HG03066 (cell line): ENCODE data around the gene SOX18.
"Not testable (repeated sequence)": the region's sequence is repeated elsewhere in the genome, so short reads cannot be mapped to it uniquely, and the experiment has no call there.

Source experiments
- ATAC-seq: cut with Tn5 transposase; IDR thresholded peaks from one replicate; pipeline ENCODE4 v1.9.1; 2021; ENCODE audit warnings: low read depth; ENCODE audit not compliant: unreplicated experiment

Gene SOX18

DNA sequence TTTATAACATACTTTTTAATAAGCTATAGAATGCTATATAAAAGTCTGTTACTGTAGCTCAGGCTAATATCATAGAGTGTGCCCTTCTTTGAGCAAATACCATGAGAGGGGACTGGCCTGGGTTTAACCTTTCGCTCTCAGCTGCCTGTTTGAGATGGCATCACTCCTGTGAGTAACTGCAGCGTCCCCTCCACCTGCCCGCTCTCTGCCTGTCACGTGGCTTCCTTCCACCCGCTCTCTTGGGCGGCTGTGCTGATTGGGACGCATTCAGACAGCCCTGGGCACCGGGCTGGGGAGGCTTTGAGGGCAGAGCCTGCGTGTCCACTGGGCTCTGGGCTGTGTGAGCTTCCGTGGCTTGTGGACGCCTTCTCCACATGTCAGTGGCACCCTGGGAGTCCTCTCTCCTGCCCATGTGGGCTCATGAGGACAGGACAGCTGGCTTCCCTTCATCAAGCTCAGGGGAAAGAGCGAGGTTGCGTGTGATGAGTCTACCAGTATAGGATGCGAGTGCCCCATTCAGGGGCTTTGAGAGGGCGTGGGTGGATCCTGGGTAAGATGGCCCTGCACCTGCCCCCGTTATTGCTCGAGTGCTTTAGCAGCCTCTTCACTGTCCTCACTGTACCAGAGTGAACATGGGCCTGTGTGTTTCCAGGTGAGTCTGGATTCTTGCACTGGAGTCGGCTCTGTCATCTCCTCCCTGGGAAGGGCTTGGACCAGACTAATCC, 24.2 kb downstream of the SOX18 start:
- ATAC-seq = no peak

DNA sequence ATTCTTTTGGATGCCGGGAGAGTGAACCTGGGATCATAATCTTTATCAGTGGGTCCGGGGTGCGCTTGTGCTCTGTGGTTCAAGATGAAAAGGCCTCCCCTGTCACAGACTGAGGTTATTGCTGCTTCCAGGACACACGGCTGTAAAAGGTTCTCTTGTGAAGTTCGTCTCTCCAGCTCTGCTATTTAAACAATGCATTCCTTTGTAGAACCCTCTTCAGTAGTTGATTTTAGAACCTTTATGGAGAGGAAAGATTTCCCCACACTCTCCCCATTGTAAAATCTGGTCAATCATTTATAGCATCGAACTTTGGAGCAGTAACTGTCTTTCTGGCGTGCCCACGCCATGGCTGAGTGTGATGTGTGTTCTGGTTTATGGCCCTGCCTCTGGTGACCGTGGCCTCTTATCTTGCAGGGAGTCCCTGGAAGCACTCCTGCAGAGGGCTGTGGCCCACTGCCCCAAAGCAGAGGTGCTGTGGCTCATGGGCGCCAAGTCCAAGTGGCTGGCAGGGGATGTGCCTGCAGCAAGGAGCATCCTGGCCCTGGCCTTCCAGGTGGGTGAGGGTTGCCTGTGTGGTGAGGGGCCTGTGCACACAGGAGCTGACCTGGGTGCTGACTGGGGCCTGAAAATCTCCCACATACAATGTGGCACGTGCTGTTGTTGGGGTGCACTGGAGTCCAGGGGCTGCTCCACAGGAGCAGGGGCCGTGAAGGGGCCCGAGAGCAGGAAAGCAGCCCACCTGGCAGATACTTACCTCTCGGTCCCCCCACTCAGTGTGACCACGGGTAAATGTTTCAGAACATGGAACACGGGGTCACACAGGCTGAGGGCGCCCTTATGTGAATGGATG, 25.1 kb downstream of the SOX18 start:
- ATAC-seq = no peak

DNA sequence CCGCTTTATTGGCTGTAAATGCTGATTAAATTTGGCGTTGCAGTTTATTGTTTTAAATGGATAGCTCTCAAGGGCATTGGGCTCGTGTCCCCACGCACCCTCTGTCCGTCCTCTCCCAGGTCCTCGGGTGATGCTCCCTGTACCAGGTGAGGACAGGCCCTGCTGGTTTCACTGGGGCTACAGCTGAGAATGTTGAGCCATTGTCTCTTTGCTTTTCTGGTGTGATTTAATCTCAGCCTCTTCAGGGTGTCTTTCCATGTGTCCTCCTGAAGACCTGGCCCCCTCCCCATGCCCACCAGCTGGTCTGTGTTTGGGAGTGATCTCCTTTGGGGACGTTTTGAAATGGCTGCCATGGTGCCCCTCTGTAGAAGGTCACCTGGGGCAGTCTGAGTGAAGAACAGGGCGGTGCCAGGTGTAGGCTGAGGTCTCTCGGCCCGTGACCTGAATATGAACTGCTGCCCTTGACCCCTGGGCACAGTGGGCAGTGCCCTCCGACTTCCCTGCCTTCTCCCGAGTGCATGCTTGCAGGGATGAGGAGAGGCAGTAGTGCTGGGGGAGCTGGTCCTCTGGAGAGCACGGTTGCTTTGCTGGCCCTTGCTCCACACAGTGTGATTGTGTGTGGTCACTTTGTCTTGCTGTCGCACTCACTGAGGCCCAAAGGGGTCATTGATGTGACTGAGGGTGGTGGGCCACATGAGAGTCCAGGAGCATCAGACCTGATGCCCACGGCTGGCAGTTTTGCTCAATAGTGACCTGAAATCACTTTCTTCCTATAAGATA, 25.9 kb downstream of the SOX18 start:
- no peak for ATAC-seq

- ATAC-seq = no peak
Measured at GRCh38 chr20:64022671-64023360, 26.6 kb downstream of the SOX18 start.

DNA sequence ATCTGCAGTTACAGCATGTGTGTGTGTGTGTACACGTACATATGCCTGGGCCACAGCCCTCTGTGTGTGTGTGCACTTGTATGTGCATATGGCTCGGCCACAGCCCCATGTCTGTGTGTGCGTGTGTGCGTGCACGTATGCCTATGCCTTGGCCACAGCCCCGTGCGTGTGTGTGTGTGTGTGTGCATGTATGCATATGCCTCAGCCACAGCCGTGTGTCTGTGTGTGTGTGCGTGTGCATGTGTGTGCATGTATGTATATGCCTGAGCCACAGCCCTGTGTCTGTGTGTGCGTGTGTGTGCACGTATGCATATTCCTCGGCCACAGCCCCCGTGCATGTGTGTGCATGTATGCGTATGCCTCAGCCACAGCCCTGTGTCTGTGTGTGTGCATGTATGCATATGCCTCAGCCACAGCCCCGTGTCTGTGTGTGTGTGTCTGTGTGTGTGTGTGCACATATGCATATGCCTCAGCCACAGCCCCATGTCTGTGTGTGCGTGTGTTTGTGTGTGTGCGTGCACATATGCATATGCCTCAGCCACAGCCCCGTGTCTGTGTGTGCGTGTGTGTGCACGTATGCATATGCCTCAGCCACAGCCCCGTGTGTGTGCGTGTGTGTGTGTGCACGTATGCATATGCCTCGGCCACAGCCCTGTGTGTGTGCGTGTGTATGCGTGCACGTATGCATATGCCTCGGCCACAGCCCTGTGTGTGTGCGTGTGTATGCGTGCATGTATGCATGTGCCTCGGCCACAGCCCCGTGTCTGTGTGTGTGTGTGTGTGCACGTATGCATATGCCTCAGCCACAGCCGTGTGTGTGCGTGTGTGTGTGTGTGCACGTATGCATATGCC, 28.1 kb downstream of the SOX18 start:
- no peak for ATAC-seq

- no peak for ATAC-seq
Measured at GRCh38 chr20:64015635-64016034, 33.8 kb downstream of the SOX18 start.

GRCh38 chr20:64012385-64013154, 36.9 kb downstream of the SOX18 start:
- ATAC-seq = not testable (repeated sequence)

- ATAC-seq = no peak
Measured at GRCh38 chr20:64011366-64011779, 38.1 kb downstream of the SOX18 start.

GRCh38 chr20:64010711-64011237, 38.7 kb downstream of the SOX18 start:
- no peak for ATAC-seq

DNA sequence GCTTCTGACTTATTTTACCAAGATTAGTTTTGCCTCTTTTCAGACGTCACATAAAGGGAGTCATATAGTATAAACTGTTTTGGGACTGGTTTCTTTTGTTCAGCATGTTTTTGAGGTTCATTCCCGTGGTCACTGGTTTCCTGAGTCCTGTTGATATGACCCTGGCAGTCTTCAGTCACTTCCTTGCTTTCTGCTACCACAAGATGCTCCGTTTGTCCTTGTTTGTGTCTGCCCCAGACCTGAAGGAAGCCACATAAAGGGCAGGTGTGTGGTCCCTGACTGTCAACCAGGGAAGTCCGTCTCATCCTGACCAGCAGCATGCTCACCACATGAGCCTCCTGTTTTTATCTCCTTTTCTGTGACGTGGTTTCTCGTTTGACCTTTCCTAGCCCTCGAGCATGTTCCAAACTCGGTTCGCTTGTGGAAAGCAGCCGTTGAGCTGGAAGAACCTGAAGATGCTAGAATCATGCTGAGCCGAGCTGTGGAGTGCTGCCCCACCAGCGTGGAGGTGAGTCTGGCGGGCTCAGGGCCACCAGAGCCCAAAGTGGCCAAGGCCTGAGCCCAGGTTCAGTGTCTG, 39.5 kb downstream of the SOX18 start:
- no peak for ATAC-seq

DNA sequence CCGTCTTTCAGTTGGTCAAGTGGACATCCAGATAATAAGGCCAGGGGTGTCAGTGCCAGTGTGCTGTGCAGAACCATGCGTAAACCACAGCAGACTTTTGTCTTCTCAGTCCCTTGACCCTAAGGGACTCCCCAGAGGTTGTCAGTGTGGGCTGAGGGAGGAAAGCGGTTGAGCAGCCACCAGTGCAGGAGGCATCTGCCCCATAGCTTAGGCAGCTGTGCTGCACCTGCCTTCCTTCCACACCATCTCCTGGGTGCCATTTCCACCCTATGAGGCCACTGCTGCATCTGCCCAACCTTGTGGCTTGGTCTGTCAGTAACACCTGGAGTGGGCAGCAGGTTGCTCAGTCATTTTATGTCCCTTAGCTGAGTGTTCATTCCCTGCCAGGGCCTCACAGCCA, 42.5 kb downstream of the SOX18 start:
- ATAC-seq = no peak

- ATAC-seq = no peak
Measured at GRCh38 chr20:64006490-64006889, 42.9 kb downstream of the SOX18 start.

GRCh38 chr20:64005394-64005793, 44.0 kb downstream of the SOX18 start:
- no peak for ATAC-seq

DNA sequence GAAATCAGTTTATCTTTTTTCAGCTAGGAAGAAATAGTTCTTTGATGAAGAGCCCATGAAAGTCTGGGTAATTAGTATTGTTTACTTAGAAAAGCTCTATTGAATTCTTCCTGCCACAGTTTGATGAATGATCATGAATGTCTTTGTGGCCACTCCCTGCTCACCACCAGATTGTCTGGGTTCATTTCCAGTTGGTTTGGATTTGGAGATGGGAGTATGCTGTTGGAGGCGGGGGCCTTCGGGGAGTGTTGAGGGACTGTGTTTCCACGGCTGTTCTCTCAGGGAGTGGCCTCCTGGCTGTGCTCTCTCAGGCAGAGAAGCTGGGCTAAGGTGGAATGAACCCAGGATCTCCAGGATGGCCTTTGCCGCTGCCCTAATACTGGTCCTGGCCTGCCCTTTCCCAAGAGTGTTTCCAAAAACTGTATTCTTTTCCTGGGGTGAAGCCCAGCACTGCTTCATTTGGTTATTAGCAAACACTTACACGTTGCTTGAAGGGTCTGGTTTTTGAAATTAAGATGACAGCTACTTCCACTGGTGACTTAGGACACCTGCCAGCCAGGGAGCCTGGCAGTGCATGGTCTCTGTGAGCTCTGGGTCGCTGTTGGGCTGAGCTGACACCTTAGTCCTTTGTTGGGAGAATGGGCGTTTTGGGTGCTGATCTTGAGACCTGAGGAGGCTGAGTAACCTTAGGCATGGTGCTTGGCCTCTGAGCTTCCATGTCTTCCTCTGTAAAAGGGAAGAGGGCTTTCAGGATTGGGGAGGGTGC, 45.3 kb downstream of the SOX18 start:
- ATAC-seq = no peak

DNA sequence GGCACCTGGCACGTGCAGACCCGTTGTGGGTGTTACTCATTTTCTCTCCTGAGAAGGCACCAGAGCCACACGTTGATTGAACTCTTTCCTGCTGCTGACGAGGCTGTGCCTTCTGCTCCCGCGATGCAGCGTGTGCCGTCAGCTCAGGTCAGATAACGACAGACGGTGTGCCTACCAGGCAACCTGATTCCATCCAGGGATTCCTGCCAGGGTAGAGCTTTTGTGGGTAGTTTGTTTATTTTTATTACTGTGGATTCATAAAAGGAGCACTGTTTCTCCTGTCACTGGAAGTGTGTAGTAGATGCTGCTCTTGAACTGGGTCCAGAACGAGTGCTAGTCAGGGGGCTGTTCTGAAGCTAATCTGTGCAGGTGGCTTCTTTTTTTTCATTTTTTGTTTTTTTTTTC, 47.8 kb downstream of the SOX18 start:
- no peak for ATAC-seq

GRCh38 chr20:64000906-64001305, 48.5 kb downstream of the SOX18 start:
- ATAC-seq = no peak
